Testis (tissue), 3 donors: ENCODE measurements around the gene SPECC1L. TPM values are rescaled to one million over a fixed set of nuclear protein-coding genes. Genes with fewer than 3 reads are reported as not detected.
A peak's percentile ranks its signal among the peaks of the same experiment; 100 is the strongest.
"Not testable (repeated sequence)": the region's sequence is repeated elsewhere in the genome, so short reads cannot be mapped to it uniquely, and the experiment has no call there.

Experiments
- DNase-seq: peaks from one replicate; pipeline ENCODE4 v3.0.0-alpha.2; 2019
- H3K27ac ChIP-seq, 2 donors: fragments of 200-600 bp; sonication (generic); one replicate each; pipeline ENCODE4 v1.5.1; 2019
- H3K27me3 ChIP-seq: fragments of 200-600 bp; sonication (generic); one replicate; pipeline ENCODE4 v1.5.1; 2019
- H3K36me3 ChIP-seq: fragments of 200-600 bp; sonication (generic); one replicate; pipeline ENCODE4 v1.5.1; 2017; ENCODE audit warnings: low read depth; ENCODE audit errors: missing control alignments
- H3K4me1 ChIP-seq: fragments of 200-600 bp; sonication (generic); one replicate; pipeline ENCODE4 v1.5.1; 2019
- H3K4me3 ChIP-seq, 2 donors: fragments of 200-600 bp; sonication (generic); one replicate each; pipeline ENCODE4 v1.5.1; 2017 to 2019
- H3K9me3 ChIP-seq: fragments of 200-600 bp; sonication (generic); one replicate; pipeline ENCODE4 v1.5.1; 2017
- CTCF ChIP-seq, 3 experiments: fragments of 450-650 bp in 2 of 3; fragments of 200-600 bp in 1 of 3; sonication (generic) in 1 of 3; IDR thresholded peaks; one replicate each; pipeline ENCODE4 v1.5.1; 2016 to 2019; ENCODE audit warnings: antibody characterized with exemption in 3 of 3, mild to moderate bottlenecking in 2 of 3, moderate library complexity in 1 of 3
- POLR2A ChIP-seq: fragments of 450-650 bp; IDR thresholded peaks from one replicate; pipeline ENCODE4 v1.6.1; 2017; ENCODE audit warnings: antibody characterized with exemption, mild to moderate bottlenecking, moderate library complexity
- WGBS, 2 donors: methylation state at CpG; one replicate each; pipeline ENCODE4 v1.1.5; 2018; 5-methylcytosine and 5-hydroxymethylcytosine counted together
- intact Hi-C: fragments of 100-400 bp; cut with DNase I; formaldehyde crosslinking; loops from one replicate; pipeline ENCODE4 v1.15.1; 2023; ENCODE audit warnings: low total_unique reads
- polyA plus RNA-seq: library from polyadenylated mRNA; stranded (reverse); fragments of 350-450 nt; fragmentation: Illumina TruSeq; extraction: RNeasy Lipid Tissue Mini Kit (QIAGEN cat#74804); gene quantifications from one replicate; pipeline ENCODE4 v1.2.3, GENCODE V29; 2014; ENCODE audit warnings: low read depth, low replicate concordance; ENCODE audit not compliant: insufficient read depth
- total RNA-seq, 2 donors: library from RNA; depleted of rRNA; stranded (reverse); fragments of >200 nt; gene quantifications; one replicate each; pipeline ENCODE4 v1.2.3, GENCODE V29; 2016

The SPECC1L gene
- total and polyA plus RNA-seq, 3 donors from 2014 or later: 70.0 to 83.6 (median 82.3) TPM

- no peak for TF ChIP-seq CTCF (IDR thresholded peaks at IDR 0.05)
- no peak for TF ChIP-seq POLR2A
- intact Hi-C loops: no loop called here
- Histone ChIP-seq H3K9me3 (no peaks in the 10 kb centered on the region), H3K27me3 (no peaks in the 10 kb centered on the region), H3K4me1 (no peaks in the 10 kb centered on the region), H3K27ac (no peak overlapping the region), H3K4me3 (no peak overlapping the region), H3K36me3 (no peaks in the 10 kb centered on the region)
- 87 to 97% methylated on average over 3 to 14 of the region's 14 CpGs for WGBS, 2 donors
- no peak for DNase-seq
These were observed 36.8 kb upstream of the SPECC1L start for GRCh38 chr22:24233816-24234215.

GRCh38 chr22:24235315-24235714, 35.3 kb upstream of the SPECC1L start:
- Histone ChIP-seq H3K4me1 (no peaks in the 10 kb centered on the region), H3K4me3 (no peak overlapping the region), H3K27ac (no peak overlapping the region), H3K36me3 (no peaks in the 10 kb centered on the region), H3K9me3 (no peaks in the 10 kb centered on the region), H3K27me3 (no peaks in the 10 kb centered on the region)
- DNase-seq: no peak
- TF ChIP-seq CTCF (IDR thresholded peaks at IDR 0.05) (no peak), POLR2A (no peak)
- WGBS, 2 donors: 87 to 100% methylated on average over 4 of the region's 4 CpGs
- intact Hi-C loops: no loop called here

GRCh38 chr22:24236656-24237055, 34.0 kb upstream of the SPECC1L start:
- DNase-seq: no peak
- Histone ChIP-seq H3K27me3 (no peaks in the 10 kb centered on the region), H3K36me3 (no peaks in the 10 kb centered on the region), H3K9me3 (no peaks in the 10 kb centered on the region), H3K27ac (no peak overlapping the region), H3K4me1 (no peaks in the 10 kb centered on the region), H3K4me3 (no peak overlapping the region)
- intact Hi-C loops: no loop called here
- WGBS, 2 donors: 81 to 87% methylated on average over 4 of the region's 4 CpGs
- TF ChIP-seq POLR2A (no peak), CTCF (IDR thresholded peaks at IDR 0.05) (no peak)

GRCh38 chr22:24238101-24238694, 32.4 kb upstream of the SPECC1L start:
- H3K9me3 ChIP-seq, H3K27me3 ChIP-seq, H3K36me3 ChIP-seq, H3K27ac ChIP-seq, H3K4me1 ChIP-seq, intact Hi-C loops, DNase-seq, H3K4me3 ChIP-seq: not testable (repeated sequence)
- 97 to 98% methylated on average over 12 to 13 of the region's 13 CpGs for WGBS, 2 donors

GRCh38 chr22:24240381-24240780, 30.2 kb upstream of the SPECC1L start:
- WGBS, 2 donors: 59 to 69% methylated on average over 6 of the region's 6 CpGs

GRCh38 chr22:24240985-24241692, 29.5 kb upstream of the SPECC1L start:
- H3K36me3 ChIP-seq, H3K4me3 ChIP-seq, intact Hi-C loops, DNase-seq, H3K27me3 ChIP-seq, H3K9me3 ChIP-seq: not testable (repeated sequence)
- Histone ChIP-seq H3K27ac (peak overlapping the region in 1 of 2 donors; percentile 45), H3K4me1 (peaks cover 19% of the 10 kb centered on the region)
- 69 to 73% methylated on average over 9 of the region's 9 CpGs for WGBS, 2 donors

More at GRCh38 chr22:24240381-24240780, 30.2 kb upstream of the SPECC1L start:
- Histone ChIP-seq H3K4me1 (peaks cover 16% of the 10 kb centered on the region), H3K27ac (peak overlapping the region in 1 of 2 donors; percentile 45), H3K9me3 (no peaks in the 10 kb centered on the region), H3K27me3 (no peaks in the 10 kb centered on the region), H3K4me3 (no peak overlapping the region), H3K36me3 (no peaks in the 10 kb centered on the region)
- DNase-seq: no peak
- no peak for TF ChIP-seq POLR2A
- TF ChIP-seq CTCF (IDR thresholded peaks at IDR 0.05): no peak
- intact Hi-C loops: no loop called here

GRCh38 chr22:24243417-24243816, 27.2 kb upstream of the SPECC1L start:
- H3K4me3 ChIP-seq, intact Hi-C loops, DNase-seq, H3K27me3 ChIP-seq, H3K9me3 ChIP-seq, H3K36me3 ChIP-seq, H3K27ac ChIP-seq: not testable (repeated sequence)
- peaks cover 26% of the 10 kb centered on the region for H3K4me1 ChIP-seq
- 52 to 60% methylated on average over 1 to 3 of the region's 3 CpGs for WGBS, 2 donors
